Psoas muscle (tissue), 8 donors: Measurements from ENCODE around the gene TIFAB. TPM values are rescaled to one million over a fixed set of nuclear protein-coding genes. Genes with fewer than 3 reads are reported as not detected.

ENCODE experiments used
- ATAC-seq, 4 donors: fragments of 200-7000 bp; cut with Tn5 transposase; one replicate each; pipeline ENCODE4 v1.9.1; 2020; ENCODE audit warnings: moderate library complexity in 3 of 4, mild to moderate bottlenecking in 2 of 4
- DNase-seq, 2 donors: peaks; one replicate each; pipeline ENCODE4 v3.0.0-alpha.2; 2020
- H3K27ac ChIP-seq: fragments of 200-600 bp; one replicate; pipeline ENCODE4 v1.8.0; 2022
- H3K27me3 ChIP-seq, 3 donors: fragments of 200-600 bp in 1 of 3; one replicate each; pipeline versions ENCODE4 v1.6.1 to v1.8.0; 2013 to 2022; ENCODE audit warnings: low read length in 2 of 3, mild to moderate bottlenecking in 2 of 3, moderate library complexity in 1 of 3; ENCODE audit not compliant: insufficient read depth in 3 of 3
- H3K36me3 ChIP-seq, 2 donors: fragments of 200-600 bp in 1 of 2; one replicate each; pipeline versions ENCODE4 v1.6.1 to v1.8.0; 2013 to 2022; ENCODE audit warnings: low read depth in 1 of 2, mild to moderate bottlenecking in 1 of 2, moderate library complexity in 1 of 2; ENCODE audit not compliant: insufficient read depth in 1 of 2
- H3K4me1 ChIP-seq: fragments of 200-600 bp; one replicate; pipeline ENCODE4 v1.8.0; 2022
- H3K4me3 ChIP-seq: fragments of 200-600 bp; one replicate; pipeline ENCODE4 v1.8.0; 2022; ENCODE audit warnings: mild to moderate bottlenecking
- H3K9me3 ChIP-seq: fragments of 200-600 bp; one replicate; pipeline ENCODE4 v1.8.0; 2022
- WGBS, 3 donors: extraction: QIAGEN DNeasy Blood & Tissue Kit; methylation state at CpG; one replicate each; pipeline versions ENCODE4 v1.1.6 to v1.1.7; 2013; 5-methylcytosine and 5-hydroxymethylcytosine counted together
- intact Hi-C, 2 donors: fragments of 100-400 bp; cut with DNase I; formaldehyde crosslinking; loops; one replicate each; pipeline versions ENCODE4 v1.11.0 to v1.14.2; 2022
- polyA plus RNA-seq, 3 donors: library from polyadenylated mRNA; stranded (reverse); fragments of 200-250 nt; gene quantifications; one replicate each; pipeline ENCODE4 v1.2.3, GENCODE V29; 2013
- total RNA-seq, 4 donors: library from RNA; stranded (reverse); fragmentation: NEBNext Ultra II Directional in 2 of 4; extraction: Animal tissue kit (Norgen Biotek cat#: 25700) in 2 of 4; gene quantifications; one replicate each; pipeline versions ENCODE4 v1.2.1 to v1.2.4, GENCODE V29; 2021 to 2023
- TF ChIP-seq, protein P1 (sequence below): fragments of 200-600 bp; IDR thresholded peaks from one replicate; pipeline ENCODE4 v1.8.0; 2022; ENCODE audit warnings: antibody characterized with exemption
- donor health status: healthy with polysubstance abuse.
- donor health status: DM: no; HTN: no; CAD: no; lungs with moderate emphysema.
- donor health status: Bipolar disorder and iron deficiency.
- donor health status: healthy.
- donor health status: DM: yes; HTN: yes; CAD: no.
- donor health status: DM: no; HTN: no; CAD: no.
- donor health status: DM: no; HTN: no; CAD: no.
- donor health status: DM: yes; HTN: yes; CAD: no.

Gene TIFAB
- total and polyA plus RNA-seq, 7 donors, result under 0.01 TPM; not detected in 6

DNA sequence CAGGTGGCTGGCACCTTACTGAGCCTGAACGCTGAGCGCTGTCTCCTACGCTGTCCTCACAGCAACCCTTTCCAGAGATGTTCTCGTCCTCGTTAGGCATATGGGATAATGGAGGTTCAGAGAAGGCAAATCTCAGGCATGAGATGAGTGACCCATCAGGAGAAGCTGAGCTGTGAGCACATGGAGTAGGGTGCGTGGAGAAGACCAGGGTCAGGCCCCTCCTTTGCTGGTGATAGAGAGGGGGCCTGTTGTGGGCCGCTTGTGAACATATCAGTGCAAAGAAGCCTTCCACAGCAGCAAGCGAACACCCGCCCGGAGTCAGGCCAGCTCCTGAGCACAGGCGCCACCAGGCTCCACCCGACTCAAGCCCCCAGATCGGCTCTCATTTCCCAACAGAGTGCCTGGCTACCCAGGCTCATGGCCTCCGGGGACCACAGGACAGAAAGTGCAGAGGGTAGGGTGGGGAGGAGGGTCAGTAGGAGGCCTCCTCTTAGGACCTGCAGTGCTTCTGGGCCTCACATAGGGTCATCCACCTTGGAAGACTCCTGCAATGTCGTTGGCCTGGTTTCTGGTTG lies 15.0 kb upstream of the TIFAB start:
- Histone ChIP-seq H3K9me3 (no peaks in the 10 kb centered on the region), H3K36me3 (no peaks in the 10 kb centered on the region), H3K27me3 (peaks cover 0 to 19% (median 0%) of the 10 kb centered on the region in 3 donors), H3K4me3 (no peak overlapping the region), H3K4me1 (no peaks in the 10 kb centered on the region), H3K27ac (no peak overlapping the region)
- DNase-seq (no peak), ATAC-seq (no peak)
- intact Hi-C loops, result loop anchor here (2.0 to 5.0 kb wide), 2 partner anchors 86 to 360 kb away; no protein-coding TSS in a partner anchor
- 85 to 93% (median 87%) methylated on average over 15 of the region's 15 CpGs for WGBS, 3 donors
- TF ChIP-seq, protein P1, sequence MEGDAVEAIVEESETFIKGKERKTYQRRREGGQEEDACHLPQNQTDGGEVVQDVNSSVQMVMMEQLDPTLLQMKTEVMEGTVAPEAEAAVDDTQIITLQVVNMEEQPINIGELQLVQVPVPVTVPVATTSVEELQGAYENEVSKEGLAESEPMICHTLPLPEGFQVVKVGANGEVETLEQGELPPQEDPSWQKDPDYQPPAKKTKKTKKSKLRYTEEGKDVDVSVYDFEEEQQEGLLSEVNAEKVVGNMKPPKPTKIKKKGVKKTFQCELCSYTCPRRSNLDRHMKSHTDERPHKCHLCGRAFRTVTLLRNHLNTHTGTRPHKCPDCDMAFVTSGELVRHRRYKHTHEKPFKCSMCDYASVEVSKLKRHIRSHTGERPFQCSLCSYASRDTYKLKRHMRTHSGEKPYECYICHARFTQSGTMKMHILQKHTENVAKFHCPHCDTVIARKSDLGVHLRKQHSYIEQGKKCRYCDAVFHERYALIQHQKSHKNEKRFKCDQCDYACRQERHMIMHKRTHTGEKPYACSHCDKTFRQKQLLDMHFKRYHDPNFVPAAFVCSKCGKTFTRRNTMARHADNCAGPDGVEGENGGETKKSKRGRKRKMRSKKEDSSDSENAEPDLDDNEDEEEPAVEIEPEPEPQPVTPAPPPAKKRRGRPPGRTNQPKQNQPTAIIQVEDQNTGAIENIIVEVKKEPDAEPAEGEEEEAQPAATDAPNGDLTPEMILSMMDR, result no peak

DNA sequence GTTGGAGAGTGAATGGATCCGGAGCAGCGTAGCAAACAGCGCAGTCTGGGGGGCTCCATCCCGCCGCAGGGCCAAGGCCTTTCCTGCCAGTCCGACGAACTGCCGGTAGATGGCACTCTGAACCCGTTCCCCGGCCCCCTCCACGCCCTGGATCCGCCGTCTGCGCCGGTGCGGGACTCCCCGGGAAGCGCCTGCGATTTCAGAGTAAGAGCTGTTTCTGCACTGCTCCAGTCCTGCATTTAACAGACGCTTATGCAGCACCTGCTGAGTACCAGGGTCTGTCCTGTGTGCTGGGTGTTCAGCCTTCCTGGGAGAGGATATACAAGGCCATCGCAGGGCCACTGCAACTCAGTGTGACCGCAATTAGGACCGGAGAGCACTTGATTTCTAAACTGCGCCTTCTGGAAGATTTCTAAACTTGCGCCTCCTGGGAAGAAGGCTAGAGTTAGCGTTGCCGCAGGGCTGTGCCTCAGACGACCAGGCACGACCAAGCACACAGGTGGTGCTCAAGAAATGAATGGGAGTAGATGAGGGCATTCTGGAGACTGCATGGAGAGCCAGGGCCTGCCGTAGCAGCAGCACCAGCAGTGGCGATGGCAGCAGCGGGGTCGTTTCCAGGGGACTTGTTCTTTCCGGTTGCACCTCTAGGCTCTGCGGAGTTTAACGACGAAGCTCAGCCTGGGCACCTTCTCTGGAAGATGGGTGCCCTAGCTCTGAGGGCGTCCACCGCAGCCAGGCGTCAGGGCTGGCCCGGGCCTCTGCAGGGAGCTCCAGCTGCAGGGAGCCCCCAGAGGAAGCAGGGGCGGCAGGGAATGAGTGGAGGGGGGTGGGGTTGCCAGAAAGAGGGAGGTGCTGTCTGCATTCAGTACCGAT lies 14.3 kb upstream of the TIFAB start:
- peaks cover 0 to 19% (median 0%) of the 10 kb centered on the region in 3 donors for H3K27me3 ChIP-seq
- peak; percentile 68 to 87 for DNase-seq
- H3K9me3 ChIP-seq, result no peaks in the 10 kb centered on the region
- peak; percentile 92 to 99 (median 94) for ATAC-seq
- intact Hi-C loops, result loop anchor here (1.0 to 5.0 kb wide), 3 partner anchors 86 to 361 kb away; no protein-coding TSS in a partner anchor
- H3K27ac ChIP-seq, result no peak overlapping the region
- H3K4me3 ChIP-seq, result peak overlapping the region; percentile 49
- WGBS, 3 donors, result 14 to 22% (median 19%) methylated on average over 42 to 43 of the region's 43 CpGs
- TF ChIP-seq, protein P1, result peak; percentile 86
- no peaks in the 10 kb centered on the region for H3K4me1 ChIP-seq
- no peaks in the 10 kb centered on the region for H3K36me3 ChIP-seq

DNA sequence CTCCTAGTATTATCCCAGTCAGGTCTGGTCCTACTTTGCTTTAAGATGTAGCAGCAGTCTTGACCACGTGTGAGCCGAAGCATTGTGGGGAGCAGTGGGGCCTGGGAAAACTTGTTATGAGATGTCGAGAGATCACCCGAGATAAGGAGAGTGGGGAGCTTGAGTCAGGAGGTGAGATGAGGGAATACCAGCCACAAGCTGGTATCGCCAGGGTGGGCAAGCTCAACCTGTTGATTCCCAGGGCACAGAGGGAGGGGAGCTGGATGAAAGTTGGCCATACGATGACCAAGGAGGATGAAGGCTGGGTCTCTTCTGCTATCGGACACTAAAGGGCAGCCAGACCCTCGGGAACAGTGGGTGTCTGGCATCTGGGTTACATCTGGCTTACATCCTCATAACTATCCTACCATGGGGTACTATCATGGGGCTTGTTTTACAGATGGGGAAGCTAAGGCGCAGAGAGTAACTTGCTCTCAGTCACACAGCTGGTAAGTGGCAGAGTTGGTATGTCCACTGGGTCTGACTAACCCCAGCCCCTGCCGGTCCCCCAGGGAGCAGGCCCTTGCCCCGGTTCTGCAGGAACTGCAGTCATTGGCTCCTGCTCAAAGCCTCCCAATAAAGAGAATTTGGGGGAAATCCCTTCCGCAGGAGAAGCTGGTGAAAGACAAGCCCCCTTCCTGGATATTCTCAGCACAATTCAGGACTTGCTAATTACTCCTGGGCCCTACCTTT lies 13.4 kb upstream of the TIFAB start:
- H3K27me3 ChIP-seq, result peaks cover 0 to 18% (median 0%) of the 10 kb centered on the region in 3 donors
- DNase-seq (no peak), ATAC-seq (no peak)
- intact Hi-C loops, result loop anchor here (1.0 to 5.0 kb wide), 3 partner anchors 87 to 362 kb away; no protein-coding TSS in a partner anchor
- no peaks in the 10 kb centered on the region for H3K4me1 ChIP-seq
- no peak overlapping the region for H3K27ac ChIP-seq
- no peaks in the 10 kb centered on the region for H3K9me3 ChIP-seq
- no peak overlapping the region for H3K4me3 ChIP-seq
- WGBS, 3 donors, result 59 to 66% (median 63%) methylated on average over 12 of the region's 12 CpGs
- H3K36me3 ChIP-seq, result no peaks in the 10 kb centered on the region
- TF ChIP-seq, protein P1, result no peak

DNA sequence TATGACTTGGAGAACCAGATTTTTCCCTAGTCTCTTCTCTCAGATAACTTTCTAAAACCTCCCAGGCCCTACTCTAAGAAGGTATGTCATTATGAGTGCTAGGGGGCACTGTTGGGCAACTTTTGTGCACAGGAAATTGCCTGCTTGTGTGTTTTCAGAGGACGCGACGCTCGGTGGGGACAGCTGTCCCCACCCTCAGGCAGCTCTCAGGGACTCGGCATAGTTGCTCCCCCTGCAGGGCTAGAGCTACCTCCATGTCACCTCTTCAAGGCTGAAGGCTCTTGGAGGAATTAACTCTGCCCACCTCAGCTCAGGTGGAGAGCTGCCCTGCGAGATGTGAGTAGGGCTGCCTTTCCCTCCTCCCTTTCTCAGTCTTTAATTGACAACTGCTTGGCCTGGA lies 10.2 kb upstream of the TIFAB start:
- Histone ChIP-seq H3K4me3 (no peak overlapping the region), H3K4me1 (no peaks in the 10 kb centered on the region), H3K27me3 (peaks cover 0 to 11% (median 0%) of the 10 kb centered on the region in 3 donors), H3K36me3 (no peaks in the 10 kb centered on the region), H3K9me3 (no peaks in the 10 kb centered on the region), H3K27ac (no peak overlapping the region)
- TF ChIP-seq, protein P1, result peak; percentile 27
- DNase-seq (no peak), ATAC-seq (no peak)
- 15 to 20% (median 19%) methylated on average over 6 of the region's 6 CpGs for WGBS, 3 donors
- intact Hi-C loops, result no loop called here
